H1 (cell line): ENCODE data around the gene SHCBP1. TPM values are rescaled to one million over a fixed set of nuclear protein-coding genes. Genes with fewer than 3 reads are reported as not detected.

Experiments
- CTCF ChIA-PET: fragments of 300-600 bp; sonication (Branson Sonifier 250); formaldehyde crosslinking; loops from one replicate; lab custom pipeline; 2021; ENCODE audit not compliant: partially characterized antibody; lab: Charles Lee
- POLR2A ChIA-PET: fragments of 300-600 bp; sonication (Branson Sonifier 250); formaldehyde crosslinking; loops from one replicate; lab custom pipeline; 2021; ENCODE audit warnings: inconsistent platforms; ENCODE audit not compliant: partially characterized antibody; lab: Charles Lee
- DNase-seq, 2 experiments: peaks; one replicate each; pipeline versions ENCODE4 v3.0.0 to v3.0.0-alpha.2; 2010 to 2022; ENCODE audit warnings: low spot score in 2 of 2, low read depth in 1 of 2, mixed read lengths in 1 of 2
- FAIRE-seq: peaks from 2 replicates; lab custom pipeline; 2011; peaks lifted over from hg19 to GRCh38; lab: Jason Lieb, UNC
- H2AFZ ChIP-seq: 2 replicates; pipeline ENCODE4 v1.8.1; 2012; ENCODE audit warnings: low read length, inconsistent platforms
- H2AK5ac ChIP-seq: 2 replicates; pipeline ENCODE4 v1.6.1; 2013; ENCODE audit warnings: low read depth, low read length
- H2BK120ac ChIP-seq: replicated peaks from 2 replicates; pipeline ENCODE3; 2013; ENCODE audit warnings: low read depth, low read length, inconsistent platforms
- H2BK12ac ChIP-seq: 2 replicates; pipeline ENCODE4 v1.6.1; 2013; ENCODE audit warnings: low read depth, low read length
- H2BK15ac ChIP-seq: 2 replicates; pipeline ENCODE4 v1.6.1; 2013; ENCODE audit warnings: low read length
- H2BK20ac ChIP-seq: 2 replicates; pipeline ENCODE4 v1.6.1; 2013; ENCODE audit warnings: low read length
- H2BK5ac ChIP-seq: 2 replicates; pipeline ENCODE4 v1.6.1; 2013; ENCODE audit warnings: low read depth, low read length
- H3K14ac ChIP-seq: 2 replicates; pipeline ENCODE4 v1.6.1; 2013; ENCODE audit warnings: inconsistent platforms; ENCODE audit not compliant: insufficient read length
- H3K18ac ChIP-seq: 2 replicates; pipeline ENCODE4 v1.6.1; 2013; ENCODE audit warnings: low read length; ENCODE audit errors: extremely low read depth
- H3K23ac ChIP-seq: 2 replicates; pipeline ENCODE4 v1.6.1; 2013; ENCODE audit warnings: inconsistent platforms; ENCODE audit not compliant: insufficient read length
- H3K23me2 ChIP-seq: 2 replicates; pipeline ENCODE4 v1.6.1; 2013; ENCODE audit warnings: low read depth, low read length
- H3K27ac ChIP-seq: 2 replicates; pipeline ENCODE4 v1.6.1; 2011; ENCODE audit warnings: low read depth, low read length, inconsistent platforms
- H3K27me3 ChIP-seq, 4 experiments: replicated peaks in 1 of 4; 1 replicate in 1 of 4; 2 replicates in 3 of 4; pipeline versions ENCODE4 v1.6.1 to v1.8.1; 2011 to 2013; ENCODE audit warnings: low read length in 3 of 4, mild to moderate bottlenecking in 3 of 4, inconsistent platforms in 2 of 4, mixed read lengths in 2 of 4, moderate library complexity in 1 of 4; ENCODE audit not compliant: control insufficient read depth in 3 of 4, insufficient read depth in 3 of 4; ENCODE audit errors: extremely low read depth in 1 of 4
- H3K36me3 ChIP-seq, 4 experiments: 2 replicates each; pipeline versions ENCODE4 v1.6.1 to v1.8.1; 2011 to 2013; ENCODE audit warnings: mild to moderate bottlenecking in 4 of 4, low read length in 3 of 4, moderate library complexity in 2 of 4, control low read depth in 1 of 4, inconsistent platforms in 1 of 4; ENCODE audit not compliant: insufficient read depth in 4 of 4, control insufficient read depth in 2 of 4
- H3K4ac ChIP-seq: replicated peaks from 2 replicates; pipeline ENCODE3; 2013; ENCODE audit warnings: low read length, low read depth, mixed read lengths, inconsistent platforms; ENCODE audit not compliant: insufficient read length
- H3K4me1 ChIP-seq, 4 experiments: replicated peaks in 1 of 4; 1 replicate in 1 of 4; 2 replicates in 3 of 4; pipeline versions ENCODE4 v1.6.1 to v1.8.1; 2011 to 2013; ENCODE audit warnings: low read length in 3 of 4, inconsistent platforms in 2 of 4, mixed read lengths in 1 of 4; ENCODE audit not compliant: insufficient read depth in 4 of 4, control insufficient read depth in 3 of 4
- H3K4me2 ChIP-seq, 2 experiments: 2 replicates each; pipeline versions ENCODE4 v1.6.1 to v1.8.1; 2011 to 2013; ENCODE audit warnings: low read depth in 2 of 2, low read length in 2 of 2, control low read depth in 1 of 2, inconsistent platforms in 1 of 2, mild to moderate bottlenecking in 1 of 2; ENCODE audit not compliant: insufficient read depth in 1 of 2
- H3K4me3 ChIP-seq, 4 experiments: fragments of 200-600, 300-600 bp in 1 of 4; sonication (generic), shearing (Covaris generic), sonication (Bioruptor Twin) in 1 of 4; 2 replicates each; pipeline versions ENCODE4 v1.5.1 to v1.8.1; 2011 to 2016; ENCODE audit warnings: low read length in 4 of 4, low read depth in 3 of 4, control low read depth in 2 of 4, inconsistent platforms in 2 of 4, mild to moderate bottlenecking in 2 of 4, mixed read lengths in 1 of 4, moderate library complexity in 1 of 4; ENCODE audit not compliant: insufficient read depth in 2 of 4; ENCODE audit errors: extremely low read depth in 1 of 4
- H3K56ac ChIP-seq: replicated peaks from 2 replicates; pipeline ENCODE3; 2013; ENCODE audit warnings: low read depth, mild to moderate bottlenecking, mixed read lengths, low read length, inconsistent platforms; ENCODE audit not compliant: insufficient read length
- H3K79me1 ChIP-seq: 2 replicates; pipeline ENCODE4 v1.6.1; 2013; ENCODE audit warnings: low read depth, low read length, control low read depth
- H3K79me2 ChIP-seq, 2 experiments: 2 replicates each; pipeline versions ENCODE4 v1.6.1 to v1.8.1; 2012 to 2013; ENCODE audit warnings: low read length in 2 of 2, mild to moderate bottlenecking in 2 of 2, inconsistent platforms in 1 of 2; ENCODE audit not compliant: insufficient read depth in 2 of 2, control insufficient read depth in 1 of 2
- H3K9ac ChIP-seq, 4 experiments: replicated peaks in 1 of 4; 1 replicate in 1 of 4; 2 replicates in 3 of 4; pipeline versions ENCODE4 v1.6.1 to v1.8.1; 2011 to 2013; ENCODE audit warnings: low read depth in 3 of 4, low read length in 3 of 4, control low read depth in 2 of 4, mild to moderate bottlenecking in 2 of 4, moderate library complexity in 2 of 4, inconsistent platforms in 1 of 4; ENCODE audit errors: extremely low read depth in 1 of 4
- H3K9me3 ChIP-seq, 2 experiments: 2 replicates each; pipeline versions ENCODE4 v1.6.1 to v1.8.1; 2012 to 2013; ENCODE audit warnings: mild to moderate bottlenecking in 2 of 2, moderate library complexity in 2 of 2, control low read depth in 1 of 2, inconsistent platforms in 1 of 2, low read depth in 1 of 2, low read length in 1 of 2, mixed read lengths in 1 of 2; ENCODE audit not compliant: insufficient read depth in 2 of 2
- H4K20me1 ChIP-seq, 2 experiments: replicated peaks in 1 of 2; 2 replicates each; pipeline versions ENCODE3 to v1.8.1; 2011 to 2013; ENCODE audit warnings: inconsistent platforms in 2 of 2, low read length in 2 of 2, mild to moderate bottlenecking in 1 of 2; ENCODE audit not compliant: insufficient read depth in 2 of 2, control insufficient read depth in 1 of 2
- H4K5ac ChIP-seq: 2 replicates; pipeline ENCODE4 v1.6.1; 2013; ENCODE audit warnings: low read length, low read depth, mixed read lengths, inconsistent platforms; ENCODE audit not compliant: insufficient read length
- H4K8ac ChIP-seq: 2 replicates; pipeline ENCODE4 v1.8.0; 2013; ENCODE audit warnings: mild to moderate bottlenecking, moderate library complexity, low read length, inconsistent platforms; ENCODE audit not compliant: insufficient read depth; ENCODE audit errors: extremely low read depth
- H4K91ac ChIP-seq: replicated peaks from 2 replicates; pipeline ENCODE3; 2013; ENCODE audit warnings: low read length, mixed read lengths, inconsistent platforms; ENCODE audit not compliant: insufficient read length
- BACH1 ChIP-seq: IDR thresholded peaks from 2 replicates; pipeline ENCODE4 v1.6.1; 2012; ENCODE audit warnings: low read length, improper control_type of control experiment
- EGR1 ChIP-seq: IDR thresholded peaks from 2 replicates; pipeline ENCODE4 v1.6.1; 2011; ENCODE audit warnings: low read depth, low read length, borderline replicate concordance
- EZH2 ChIP-seq: fragments of 200-600 bp; sonication (generic); IDR thresholded peaks from 2 replicates; pipeline ENCODE4 v1.7.1; 2012; ENCODE audit warnings: low read depth, mild to moderate bottlenecking, moderate library complexity, low read length, inconsistent platforms; ENCODE audit not compliant: severe bottlenecking
- FOSL1 ChIP-seq: IDR thresholded peaks from 2 replicates; pipeline ENCODE4 v1.6.1; 2011; ENCODE audit warnings: mild to moderate bottlenecking, low read depth, low read length, moderate library complexity; ENCODE audit not compliant: insufficient read depth
- HDAC2 ChIP-seq, 2 experiments: fragments of 300-600 bp in 1 of 2; sonication (generic) in 1 of 2; IDR thresholded peaks; 2 replicates each; pipeline ENCODE4 v1.6.1; 2011 to 2012; ENCODE audit warnings: low read depth in 2 of 2, low read length in 2 of 2, mild to moderate bottlenecking in 2 of 2, moderate library complexity in 2 of 2, borderline replicate concordance in 1 of 2, inconsistent platforms in 1 of 2
- HDAC6 ChIP-seq: IDR thresholded peaks from one replicate; pipeline ENCODE4 v1.7.1; 2012; ENCODE audit warnings: low read depth, mild to moderate bottlenecking, inconsistent platforms, low read length, moderate library complexity
- JUN ChIP-seq: IDR thresholded peaks from 2 replicates; pipeline ENCODE4 v1.6.1; 2011; ENCODE audit warnings: low read depth, mild to moderate bottlenecking, improper control_type of control experiment, low read length
- NANOG ChIP-seq: IDR thresholded peaks from 2 replicates; pipeline ENCODE4 v1.6.1; 2011; ENCODE audit warnings: low read length, low read depth, mild to moderate bottlenecking, inconsistent platforms; ENCODE audit not compliant: insufficient read depth, poor library complexity, severe bottlenecking
- PHF8 ChIP-seq: fragments of 200-600 bp; sonication (generic); conservative IDR thresholded peaks from 2 replicates; pipeline ENCODE4 v1.7.1; 2012; ENCODE audit warnings: low read depth, mild to moderate bottlenecking, inconsistent platforms, low read length, moderate library complexity
- POLR2AphosphoS5 ChIP-seq: IDR thresholded peaks from 2 replicates; pipeline ENCODE4 v1.6.1; 2011; ENCODE audit warnings: low read depth, low read length
- RBBP5 ChIP-seq: IDR thresholded peaks from 2 replicates; pipeline ENCODE4 v1.7.1; 2012; ENCODE audit warnings: low read depth, mild to moderate bottlenecking, inconsistent platforms, low read length, moderate library complexity, borderline replicate concordance
- SIN3A ChIP-seq, 2 experiments: IDR thresholded peaks in 1 of 2; conservative IDR thresholded peaks in 1 of 2; 2 replicates each; pipeline ENCODE4 v1.6.1; 2011 to 2012; ENCODE audit warnings: low read length in 2 of 2, improper control_type of control experiment in 1 of 2, low read depth in 1 of 2, mild to moderate bottlenecking in 1 of 2
- TEAD4 ChIP-seq: IDR thresholded peaks from 2 replicates; pipeline ENCODE4 v1.6.1; 2012; ENCODE audit warnings: low read depth, low read length, inconsistent platforms, mixed read lengths
- WGBS, 2 experiments: shearing (Covaris generic) in 1 of 2; methylation state at CpG; one replicate each; pipeline versions ENCODE4 v1.1.6 to v1.1.7; 2013 to 2015; ENCODE audit warnings: low lambda C conversion rate in 2 of 2, mixed read lengths in 2 of 2, inconsistent platforms in 1 of 2, low coverage in 1 of 2, missing lambda C conversion rate in 1 of 2; ENCODE audit not compliant: insufficient replicate concordance in 2 of 2, insufficient coverage in 1 of 2, insufficient read length in 1 of 2; ENCODE audit errors: extremely low coverage in 1 of 2, missing lambda C conversion rate in 1 of 2; 5-methylcytosine and 5-hydroxymethylcytosine counted together
- polyA plus RNA-seq, 7 experiments: library from polyadenylated mRNA; depleted of rRNA in 3 of 7; stranded (reverse) in 5 of 7; unstranded in 2 of 7; fragments of >200 nt in 5 of 7; fragments of 200-250 nt in 2 of 7; gene quantifications; 1 replicate in 5 of 7; 2 replicates in 1 of 7; 4 replicates in 1 of 7; pipeline versions ENCODE4 v1.2.1 to v1.2.3, GENCODE V29; 2011 to 2013; ENCODE audit warnings: missing spikeins in 2 of 7, mixed read lengths in 2 of 7
- total RNA-seq: library from RNA; stranded (reverse); fragmentation: NEBNext Ultra II Directional; extraction: Animal tissue kit (Norgen Biotek cat#: 25700); gene quantifications from 2 replicates; pipeline ENCODE4 v1.2.1, GENCODE V29; 2021

The SHCBP1 gene
- total and polyA plus RNA-seq, 2 of the 8 experiments (the other 6 are each of a cell fraction or from before 2014, with no cell fraction given): 5.7 to 14.8 TPM

- Histone ChIP-seq H2BK20ac (no peak overlapping the region), H2AK5ac (no peak overlapping the region), H4K5ac (no peak overlapping the region), H2AFZ (no peak overlapping the region), H3K9ac (no peak overlapping the region), H2BK5ac (no peak overlapping the region), H3K4me1 (no peaks in the 10 kb centered on the region; a peak in 1 of 7 replicates), H4K20me1 (peaks cover 0 to 2% of the 10 kb centered on the region in 2 experiments), H2BK12ac (no peak overlapping the region), H3K27me3 (no peaks in the 10 kb centered on the region), H3K23ac (no peak overlapping the region), H3K79me1 (no peaks in the 10 kb centered on the region), H3K79me2 (no peaks in the 10 kb centered on the region), H4K8ac (no peak overlapping the region; the same call in 1 of the 2 replicates), H3K36me3 (peaks cover 6 to 21% (median 11%) of the 10 kb centered on the region in 4 experiments; a peak in 7 of 8 replicates), H2BK120ac (no peak overlapping the region), H3K18ac (no peak overlapping the region), H3K23me2 (no peaks in the 10 kb centered on the region; the same call in 1 of the 2 replicates), H3K27ac (no peak overlapping the region), H3K14ac (no peak overlapping the region), H3K4me3 (no peak overlapping the region), H3K56ac (no peak overlapping the region), H2BK15ac (no peak overlapping the region), H3K9me3 (no peaks in the 10 kb centered on the region), H3K4ac (no peak overlapping the region), H4K91ac (no peak overlapping the region), H3K4me2 (no peak overlapping the region)
- 92% methylated on average over 3 of the region's 3 CpGs; no CpG with 5 or more reads in 1 of the 2 experiments for WGBS, 2 experiments
- POLR2A ChIA-PET: no interaction called here
- CTCF ChIA-PET: interaction anchor here (1.3 to 1.7 kb wide), 2 partner anchors 16 to 24 kb away, joined by 3 to 5 read pairs; no protein-coding TSS in a partner anchor
- FAIRE-seq (no peak), DNase-seq (no peak)
- no peak for TF ChIP-seq BACH1
- TF ChIP-seq FOSL1: no peak
- TF ChIP-seq HDAC6: no peak
- TF ChIP-seq RBBP5: no peak
- TF ChIP-seq TEAD4: no peak
- no peak for TF ChIP-seq JUN
- TF ChIP-seq PHF8: no peak
- TF ChIP-seq EZH2: no peak
- no peak for TF ChIP-seq HDAC2 (IDR thresholded peaks at IDR 0.05; ENCODE audit: borderline replicate concordance in 1 of 2, low read depth in 2 of 2, low read length in 2 of 2)
- TF ChIP-seq EGR1: no peak
- no peak for TF ChIP-seq POLR2AphosphoS5
- TF ChIP-seq SIN3A (conservative IDR thresholded peaks at IDR 0.05 in 1 of 2, IDR thresholded peaks at IDR 0.05 in 1 of 2; ENCODE audit: low read depth in 1 of 2, low read length in 2 of 2): no peak
- no peak for TF ChIP-seq NANOG
Measured at GRCh38 chr16:46577988-46578579, 43.1 kb downstream of the SHCBP1 start.
